Right atrium auricular region (tissue), 2 donors: ENCODE results near the gene ZNF606. TPM values are rescaled to one million over a fixed set of nuclear protein-coding genes. Genes with fewer than 3 reads are reported as not detected.

Source experiments
- DNase-seq: peaks from one replicate; pipeline ENCODE4 v3.0.0-alpha.2; 2019; ENCODE audit warnings: low spot score
- H3K27ac ChIP-seq, 2 donors: fragments of 200-600 bp; sonication (generic); 1 replicate in 1 of 2; 2 replicates in 1 of 2; pipeline ENCODE4 v1.5.1; 2016 to 2019
- H3K27me3 ChIP-seq, 2 donors: fragments of 200-600 bp; sonication (generic); one replicate each; pipeline versions ENCODE4 v1.5.1 to v1.6.0; 2017 to 2019
- H3K36me3 ChIP-seq: fragments of 200-600 bp; sonication (generic); one replicate; pipeline ENCODE4 v1.5.1; 2016
- H3K4me1 ChIP-seq, 2 donors: fragments of 200-600 bp; sonication (generic); one replicate each; pipeline versions ENCODE4 v1.5.1 to v1.6.0; 2017 to 2019
- H3K4me3 ChIP-seq, 2 donors: fragments of 200-600 bp; sonication (generic); 1 replicate in 1 of 2; 2 replicates in 1 of 2; pipeline ENCODE4 v1.5.1; 2017 to 2019; ENCODE audit warnings: mild to moderate bottlenecking in 1 of 2, moderate library complexity in 1 of 2
- H3K9me3 ChIP-seq, 2 donors: fragments of 200-600 bp; sonication (generic); one replicate each; pipeline ENCODE4 v1.5.1; 2019
- CTCF ChIP-seq, 2 donors: fragments of 200-600 bp; sonication (generic); IDR thresholded peaks; one replicate each; pipeline ENCODE4 v1.5.1; 2019; ENCODE audit warnings: antibody characterized with exemption in 2 of 2
- total RNA-seq, 2 donors: library from RNA; depleted of rRNA; stranded (reverse); fragments of >200 nt; gene quantifications; one replicate each; pipeline ENCODE4 v1.1.0, GENCODE V29; 2016

Gene ZNF606
- total RNA-seq, 2 donors from 2014 or later = 9.6 TPM

- peak in 1 of 2 donors; percentile 7 for TF ChIP-seq CTCF (IDR thresholded peaks at IDR 0.05)
- H3K4me3 ChIP-seq = no peak overlapping the region
- H3K36me3 ChIP-seq = no peaks in the 10 kb centered on the region
- no peaks in the 10 kb centered on the region for H3K9me3 ChIP-seq
- DNase-seq = no peak
- no peaks in the 10 kb centered on the region for H3K27me3 ChIP-seq
- no peaks in the 10 kb centered on the region for H3K4me1 ChIP-seq
- H3K27ac ChIP-seq = no peak overlapping the region
These were observed 19.7 kb upstream of the ZNF606 start for GRCh38 chr19:58022283-58022660.

- no peak overlapping the region for H3K27ac ChIP-seq
- no peaks in the 10 kb centered on the region for H3K27me3 ChIP-seq
- TF ChIP-seq CTCF (IDR thresholded peaks at IDR 0.05) = peak; percentile 61 to 76
- H3K4me1 ChIP-seq = no peaks in the 10 kb centered on the region
- DNase-seq = peak; percentile 68
- H3K36me3 ChIP-seq = no peaks in the 10 kb centered on the region
- H3K4me3 ChIP-seq = no peak overlapping the region
- no peaks in the 10 kb centered on the region for H3K9me3 ChIP-seq
These were observed 19.1 kb upstream of the ZNF606 start for GRCh38 chr19:58021541-58022282.

- Histone ChIP-seq H3K4me1 (no peaks in the 10 kb centered on the region), H3K9me3 (no peaks in the 10 kb centered on the region), H3K27ac (no peak overlapping the region), H3K4me3 (no peak overlapping the region), H3K27me3 (no peaks in the 10 kb centered on the region), H3K36me3 (no peaks in the 10 kb centered on the region)
- no peak for TF ChIP-seq CTCF (IDR thresholded peaks at IDR 0.05)
- no peak for DNase-seq
These were observed 17.5 kb upstream of the ZNF606 start for GRCh38 chr19:58020129-58020528.

- no peak for TF ChIP-seq CTCF (IDR thresholded peaks at IDR 0.05)
- Histone ChIP-seq H3K27ac (no peak overlapping the region), H3K36me3 (no peaks in the 10 kb centered on the region), H3K4me3 (no peak overlapping the region), H3K9me3 (no peaks in the 10 kb centered on the region), H3K27me3 (no peaks in the 10 kb centered on the region), H3K4me1 (peaks cover 0 to 10% of the 10 kb centered on the region in 2 donors)
- no peak for DNase-seq
These were observed 11.5 kb upstream of the ZNF606 start for GRCh38 chr19:58014141-58014540.

- TF ChIP-seq CTCF (IDR thresholded peaks at IDR 0.05) = no peak
- peaks cover 18% of the 10 kb centered on the region for H3K36me3 ChIP-seq
- DNase-seq = no peak
- no peak overlapping the region for H3K4me3 ChIP-seq
- peaks cover 0 to 15% of the 10 kb centered on the region in 2 donors for H3K9me3 ChIP-seq
- no peak overlapping the region for H3K27ac ChIP-seq
- peaks cover 0 to 14% of the 10 kb centered on the region in 2 donors for H3K4me1 ChIP-seq
- H3K27me3 ChIP-seq = no peaks in the 10 kb centered on the region
These were observed 7.9 kb upstream of the ZNF606 start for GRCh38 chr19:58010507-58010906.
